OCI-LY1 (cell line): ENCODE data around the gene GSX1.

Experiments used
- EZH2 ChIP-seq: fragments of 200-600 bp; sonication (generic), shearing (Covaris generic); IDR thresholded peaks from 2 replicates; pipeline ENCODE4 v1.8.0; 2017; ENCODE audit warnings: borderline replicate concordance, mixed run types, mild to moderate bottlenecking, antibody characterized with exemption, low read length, moderate library complexity, mixed read lengths
- TF ChIP-seq, protein P1 (sequence below): fragments of 200-600 bp; sonication (generic), shearing (Covaris generic); IDR thresholded peaks from 2 replicates; pipeline ENCODE4 v1.5.1; 2017; ENCODE audit warnings: mild to moderate bottlenecking, antibody characterized with exemption, low read length, moderate library complexity, mixed read lengths

- no peak for TF ChIP-seq EZH2
- TF ChIP-seq, protein P1, sequence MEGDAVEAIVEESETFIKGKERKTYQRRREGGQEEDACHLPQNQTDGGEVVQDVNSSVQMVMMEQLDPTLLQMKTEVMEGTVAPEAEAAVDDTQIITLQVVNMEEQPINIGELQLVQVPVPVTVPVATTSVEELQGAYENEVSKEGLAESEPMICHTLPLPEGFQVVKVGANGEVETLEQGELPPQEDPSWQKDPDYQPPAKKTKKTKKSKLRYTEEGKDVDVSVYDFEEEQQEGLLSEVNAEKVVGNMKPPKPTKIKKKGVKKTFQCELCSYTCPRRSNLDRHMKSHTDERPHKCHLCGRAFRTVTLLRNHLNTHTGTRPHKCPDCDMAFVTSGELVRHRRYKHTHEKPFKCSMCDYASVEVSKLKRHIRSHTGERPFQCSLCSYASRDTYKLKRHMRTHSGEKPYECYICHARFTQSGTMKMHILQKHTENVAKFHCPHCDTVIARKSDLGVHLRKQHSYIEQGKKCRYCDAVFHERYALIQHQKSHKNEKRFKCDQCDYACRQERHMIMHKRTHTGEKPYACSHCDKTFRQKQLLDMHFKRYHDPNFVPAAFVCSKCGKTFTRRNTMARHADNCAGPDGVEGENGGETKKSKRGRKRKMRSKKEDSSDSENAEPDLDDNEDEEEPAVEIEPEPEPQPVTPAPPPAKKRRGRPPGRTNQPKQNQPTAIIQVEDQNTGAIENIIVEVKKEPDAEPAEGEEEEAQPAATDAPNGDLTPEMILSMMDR = no peak
Measured at GRCh38 chr13:27765650-27766049, 26.6 kb upstream of the GSX1 start.
